Endometrial microvascular endothelial cells (primary cell): Measurements from ENCODE around the gene SAMM50. TPM values are rescaled to one million over a fixed set of nuclear protein-coding genes. Genes with fewer than 3 reads are reported as not detected.

Experiments
- in situ Hi-C: cut with HindIII; loops from 2 replicates; pipeline ENCODE4 v1.10.0; 2017; ENCODE audit warnings: low sequenced_read_pairs, low pct_unique_long_range_greater_than_20kb; ENCODE audit errors: inconsistent ontology term
- total RNA-seq: library from RNA; depleted of rRNA; stranded (reverse); fragments of >200 nt; gene quantifications from one replicate; pipeline ENCODE4 v1.2.3, GENCODE V29; 2015; ENCODE audit errors: inconsistent ontology term

Gene SAMM50
- total RNA-seq, 1 donor from 2014 or later, result 60.4 TPM

- in situ Hi-C loops, result no loop called here
These were observed 68.4 kb downstream of the SAMM50 start for GRCh38 chr22:44023404-44024287.

GRCh38 chr22:44024288-44024921, 69.2 kb downstream of the SAMM50 start, which contains the start of gene PARVB:
TSS of gene PARVB (plus strand) at chr22:44024302. CDS start at chr22:44024340, 38 bp downstream.
- in situ Hi-C loops, result no loop called here

- in situ Hi-C loops, result no loop called here
These were observed 70.2 kb downstream of the SAMM50 start for GRCh38 chr22:44025171-44026065.

- in situ Hi-C loops, result no loop called here
These were observed 70.9 kb downstream of the SAMM50 start for GRCh38 chr22:44026066-44026629.

- in situ Hi-C loops, result no loop called here
These were observed 71.6 kb downstream of the SAMM50 start for GRCh38 chr22:44026630-44027511.

GRCh38 chr22:44028091-44028490, 72.8 kb downstream of the SAMM50 start:
- in situ Hi-C loops, result no loop called here

GRCh38 chr22:44029069-44029468, 73.8 kb downstream of the SAMM50 start:
- in situ Hi-C loops, result no loop called here

- in situ Hi-C loops, result no loop called here
These were observed 74.9 kb downstream of the SAMM50 start for GRCh38 chr22:44030051-44030701.

- in situ Hi-C loops, result no loop called here
These were observed 75.5 kb downstream of the SAMM50 start for GRCh38 chr22:44030702-44031082.

GRCh38 chr22:44031158-44031952, 76.1 kb downstream of the SAMM50 start:
- in situ Hi-C loops, result no loop called here

- in situ Hi-C loops, result no loop called here
These were observed 77.0 kb downstream of the SAMM50 start for GRCh38 chr22:44032126-44032730.

- in situ Hi-C loops, result no loop called here
These were observed 78.0 kb downstream of the SAMM50 start for GRCh38 chr22:44033287-44033686.

GRCh38 chr22:44033694-44034093, 78.5 kb downstream of the SAMM50 start:
- in situ Hi-C loops, result no loop called here

- in situ Hi-C loops, result no loop called here
These were observed 82.5 kb downstream of the SAMM50 start for GRCh38 chr22:44037519-44038375.

GRCh38 chr22:44039566-44040171, 84.4 kb downstream of the SAMM50 start:
- in situ Hi-C loops, result no loop called here
